SK-N-SH (cell line): Measurements from ENCODE around the gene RUFY3. TPM values are rescaled to one million over a fixed set of nuclear protein-coding genes. Genes with fewer than 3 reads are reported as not detected.

Experiments used
- CTCF ChIA-PET: fragments of 300-600, 350-600 bp; formaldehyde crosslinking; extraction: SDS; loops from one replicate; lab custom pipeline; 2021; lab: Yijun Ruan, JAX
- POLR2A ChIA-PET: fragments of 350-600 bp; sonication (Branson Sonifier 250); formaldehyde crosslinking; extraction: SDS; loops from one replicate; lab custom pipeline; 2020; ENCODE audit warnings: antibody characterized with exemption, inconsistent platforms; lab: Yijun Ruan, JAX
- DNase-seq: peaks from one replicate; pipeline ENCODE4 v3.0.0; 2012
- H2AFZ ChIP-seq: fragments of 200-600 bp; sonication (generic); 2 replicates; pipeline ENCODE4 v1.8.1; 2016; ENCODE audit warnings: antibody characterized with exemption, mild to moderate bottlenecking, low read depth
- H3F3A ChIP-seq: fragments of 200-600 bp; sonication (generic); replicated peaks from 2 replicates; pipeline ENCODE3; 2016; ENCODE audit warnings: antibody characterized with exemption, mild to moderate bottlenecking; ENCODE audit not compliant: insufficient read depth
- H3K27ac ChIP-seq, 2 experiments: fragments of 200-500 bp in 1 of 2; fragments of 200-600 bp in 1 of 2; sonication (Bioruptor generic) in 1 of 2; sonication (generic), shearing (Covaris generic) in 1 of 2; 2 replicates each; pipeline versions ENCODE4 v1.5.1 to v1.6.1; 2014 to 2016; ENCODE audit warnings: low read depth in 2 of 2, inconsistent platforms in 1 of 2, low read length in 1 of 2, mild to moderate bottlenecking in 1 of 2, mixed read lengths in 1 of 2
- H3K27me3 ChIP-seq: fragments of 200-600 bp; sonication (generic), shearing (Covaris generic); 2 replicates; pipeline ENCODE4 v1.6.1; 2016; ENCODE audit warnings: mixed run types; ENCODE audit not compliant: insufficient read depth
- H3K36me3 ChIP-seq, 2 experiments: fragments of 200-500 bp in 1 of 2; fragments of 200-600 bp in 1 of 2; sonication (Bioruptor generic) in 1 of 2; sonication (generic) in 1 of 2; replicated peaks in 1 of 2; 2 replicates each; pipeline versions ENCODE3 to v1.5.1; 2014 to 2016; ENCODE audit warnings: low read length in 1 of 2, mild to moderate bottlenecking in 1 of 2; ENCODE audit not compliant: insufficient read depth in 2 of 2, control insufficient read depth in 1 of 2
- H3K4me1 ChIP-seq, 2 experiments: fragments of 200-500 bp in 1 of 2; fragments of 200-600 bp in 1 of 2; sonication (Bioruptor generic) in 1 of 2; sonication (generic), shearing (Covaris generic) in 1 of 2; 2 replicates each; pipeline versions ENCODE4 v1.5.1 to v1.6.1; 2014 to 2016; ENCODE audit warnings: low read depth in 1 of 2, low read length in 1 of 2, mixed run types in 1 of 2; ENCODE audit not compliant: insufficient read depth in 2 of 2, control insufficient read depth in 1 of 2
- H3K4me2 ChIP-seq: fragments of 200-600 bp; sonication (generic), shearing (Covaris generic); 2 replicates; pipeline ENCODE4 v1.6.1; 2017; ENCODE audit warnings: mixed run types
- H3K4me3 ChIP-seq, 2 experiments: fragments of 200-500 bp in 1 of 2; fragments of 200-600 bp in 1 of 2; sonication (Bioruptor generic) in 1 of 2; sonication (generic), shearing (Covaris generic) in 1 of 2; 2 replicates each; pipeline versions ENCODE4 v1.5.1 to v1.8.1; 2014 to 2016; ENCODE audit warnings: low read depth in 2 of 2, inconsistent platforms in 1 of 2, low read length in 1 of 2, mild to moderate bottlenecking in 1 of 2, mixed read lengths in 1 of 2, moderate library complexity in 1 of 2
- H3K79me2 ChIP-seq: fragments of 200-600 bp; sonication (generic); 2 replicates; pipeline ENCODE4 v1.8.1; 2017; ENCODE audit warnings: mild to moderate bottlenecking; ENCODE audit not compliant: insufficient read depth
- H3K9ac ChIP-seq: fragments of 200-600 bp; sonication (generic); 2 replicates; pipeline ENCODE4 v1.6.1; 2017; ENCODE audit warnings: mixed run types
- H3K9me2 ChIP-seq: fragments of 200-600 bp; sonication (generic); 2 replicates; pipeline ENCODE4 v1.6.1; 2017; ENCODE audit warnings: mixed run types
- H3K9me3 ChIP-seq: fragments of 200-600 bp; sonication (generic); 2 replicates; pipeline ENCODE4 v1.6.1; 2017; ENCODE audit warnings: mixed run types, mild to moderate bottlenecking, moderate library complexity
- H4K20me1 ChIP-seq: fragments of 200-600 bp; sonication (generic); 2 replicates; pipeline ENCODE4 v1.6.1; 2017; ENCODE audit warnings: mild to moderate bottlenecking, mixed run types; ENCODE audit not compliant: insufficient read depth
- ELF1 ChIP-seq: IDR thresholded peaks from 2 replicates; pipeline ENCODE4 v1.4.0; 2012
- EP300 ChIP-seq, 2 experiments: IDR thresholded peaks; 2 replicates each; pipeline versions ENCODE4 v1.4.0 to v1.6.1; 2012; ENCODE audit warnings: borderline replicate concordance in 1 of 2, low read depth in 1 of 2, low read length in 1 of 2
- FOSL2 ChIP-seq: IDR thresholded peaks from 2 replicates; pipeline ENCODE4 v1.4.0; 2012; ENCODE audit warnings: low read depth, mild to moderate bottlenecking, moderate library complexity, borderline replicate concordance
- JUND ChIP-seq: IDR thresholded peaks from 2 replicates; pipeline ENCODE4 v1.4.0; 2012
- MEF2A ChIP-seq: IDR thresholded peaks from 2 replicates; pipeline ENCODE4 v1.4.0; 2012; ENCODE audit warnings: low read depth, borderline replicate concordance
- NRF1 ChIP-seq: IDR thresholded peaks from 2 replicates; pipeline ENCODE4 v1.6.1; 2012; ENCODE audit warnings: low read depth, mild to moderate bottlenecking, low read length
- RAD21 ChIP-seq: IDR thresholded peaks from 2 replicates; pipeline ENCODE4 v1.6.1; 2012; ENCODE audit warnings: mild to moderate bottlenecking, low read length
- RCOR1 ChIP-seq: fragments of 150-350 bp; IDR thresholded peaks from 2 replicates; pipeline ENCODE4 v1.6.1; 2017; ENCODE audit warnings: antibody characterized with exemption, low read length
- SIN3A ChIP-seq: IDR thresholded peaks from 2 replicates; pipeline ENCODE4 v1.6.1; 2012; ENCODE audit warnings: low read depth, mild to moderate bottlenecking, low read length, moderate library complexity, borderline replicate concordance
- TAF1 ChIP-seq: IDR thresholded peaks from 2 replicates; pipeline ENCODE4 v1.6.1; 2012; ENCODE audit warnings: low read depth, mild to moderate bottlenecking, low read length, moderate library complexity, borderline replicate concordance
- TCF12 ChIP-seq: IDR thresholded peaks from 2 replicates; pipeline ENCODE4 v1.4.0; 2012
- TEAD4 ChIP-seq: IDR thresholded peaks from 2 replicates; pipeline ENCODE4 v1.4.0; 2012; ENCODE audit warnings: mild to moderate bottlenecking, borderline replicate concordance; ENCODE audit not compliant: insufficient read depth
- YY1 ChIP-seq: IDR thresholded peaks from 2 replicates; pipeline ENCODE4 v1.4.0; 2012; ENCODE audit warnings: low read depth, mild to moderate bottlenecking
- WGBS: methylation state at CpG from one replicate; pipeline ENCODE4 v1.1.6; 2017; ENCODE audit warnings: low lambda C conversion rate; 5-methylcytosine and 5-hydroxymethylcytosine counted together
- polyA plus RNA-seq, 3 experiments: library from polyadenylated mRNA; depleted of rRNA; stranded (reverse); fragments of >200 nt; gene quantifications; 2 replicates each; pipeline ENCODE4 v1.2.3, GENCODE V29; 2012
- TF ChIP-seq, protein P1 (sequence below): IDR thresholded peaks from 2 replicates; pipeline ENCODE4; 2012
- TF ChIP-seq, protein P2 (sequence below): fragments of 200-600 bp; sonication (generic); IDR thresholded peaks from 2 replicates; pipeline ENCODE4 v1.6.1; 2017; ENCODE audit warnings: antibody characterized with exemption, mild to moderate bottlenecking, moderate library complexity
- TF ChIP-seq, protein P3 (sequence below): IDR thresholded peaks from 2 replicates; pipeline ENCODE4 v1.6.1; 2012; ENCODE audit warnings: mild to moderate bottlenecking, low read depth, low read length, moderate library complexity
- TF ChIP-seq, protein P4 (sequence below): IDR thresholded peaks from 2 replicates; pipeline ENCODE4 v1.4.0; 2012; ENCODE audit warnings: low read depth, borderline replicate concordance
- TF ChIP-seq, protein P5 (sequence below): IDR thresholded peaks from 2 replicates; pipeline ENCODE4 v1.4.0; 2012; ENCODE audit warnings: low read depth

Gene RUFY3
- polyA plus RNA-seq, 1 of the 3 experiments (the other 2 are of a cell fraction) = 22.8 TPM

DNA sequence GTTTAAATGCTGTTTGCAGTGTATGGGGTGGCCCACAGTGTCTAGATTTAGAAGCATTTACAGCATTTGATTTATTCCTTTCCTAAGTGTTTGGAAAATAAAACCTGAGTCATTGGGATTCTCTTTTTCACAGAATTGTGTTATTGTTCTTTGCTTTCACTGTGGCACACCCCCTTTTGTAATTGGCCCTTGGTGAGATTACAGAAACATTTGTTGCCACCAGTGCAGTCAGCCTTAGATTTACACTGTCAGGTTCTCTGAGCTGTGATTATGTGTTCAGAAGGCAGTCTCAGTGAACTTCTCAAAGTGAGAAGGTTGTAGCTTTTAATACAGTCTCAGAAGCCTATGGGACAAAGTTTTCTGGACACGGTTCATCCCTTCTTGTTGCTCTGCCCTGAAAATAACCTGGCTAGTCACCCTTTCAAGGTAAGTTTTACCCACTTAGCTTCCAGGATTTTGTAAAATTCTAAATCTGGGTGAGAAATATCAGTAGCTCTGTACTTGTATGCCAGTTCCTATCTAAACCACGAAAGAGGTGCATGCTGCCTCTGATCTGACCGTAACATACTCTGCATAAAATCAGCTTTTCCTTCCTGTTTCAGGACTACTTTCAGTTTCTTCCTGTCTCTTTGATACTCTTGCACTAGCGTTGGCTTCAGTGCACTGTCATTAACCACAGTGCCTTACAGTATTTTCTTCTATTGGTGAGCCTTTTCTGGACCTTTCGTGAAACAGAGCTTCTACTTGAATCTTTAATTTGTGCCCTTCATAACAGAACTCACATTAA lies 12.6 kb downstream of the RUFY3 start (continued):
- TF ChIP-seq, protein P1, sequence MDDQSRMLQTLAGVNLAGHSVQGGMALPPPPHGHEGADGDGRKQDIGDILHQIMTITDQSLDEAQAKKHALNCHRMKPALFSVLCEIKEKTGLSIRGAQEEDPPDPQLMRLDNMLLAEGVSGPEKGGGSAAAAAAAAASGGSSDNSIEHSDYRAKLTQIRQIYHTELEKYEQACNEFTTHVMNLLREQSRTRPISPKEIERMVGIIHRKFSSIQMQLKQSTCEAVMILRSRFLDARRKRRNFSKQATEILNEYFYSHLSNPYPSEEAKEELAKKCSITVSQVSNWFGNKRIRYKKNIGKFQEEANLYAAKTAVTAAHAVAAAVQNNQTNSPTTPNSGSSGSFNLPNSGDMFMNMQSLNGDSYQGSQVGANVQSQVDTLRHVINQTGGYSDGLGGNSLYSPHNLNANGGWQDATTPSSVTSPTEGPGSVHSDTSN = no peak
- TF ChIP-seq TCF12 = no peak
- no peak for TF ChIP-seq JUND
- no peak for TF ChIP-seq SIN3A
- TF ChIP-seq ELF1 = no peak

DNA sequence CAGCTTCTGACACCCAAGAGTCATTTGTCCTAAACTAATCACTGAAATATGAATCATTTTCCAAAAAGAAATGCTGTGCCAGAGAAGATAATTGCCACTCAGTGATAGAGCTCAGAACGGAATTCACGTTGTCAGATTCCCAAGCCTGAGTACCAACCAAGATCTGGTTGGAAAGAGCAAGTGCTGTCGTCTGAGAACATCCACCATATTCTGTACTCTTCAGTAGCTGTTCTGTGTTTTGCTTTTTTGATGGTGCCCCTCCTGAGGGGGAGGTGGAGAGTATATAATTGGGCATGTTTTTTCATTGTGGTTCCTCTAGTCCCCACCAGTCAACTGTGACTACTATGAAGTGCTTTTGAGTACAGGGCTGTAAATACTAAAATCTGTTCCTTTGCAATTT lies 13.2 kb downstream of the RUFY3 start:
- 88% methylated on average over 3 of the region's 3 CpGs for WGBS
- H3K27ac ChIP-seq = peak overlapping the region; percentile 16 to 58; a peak in 3 of 4 replicates

More for the DNA sequence above, 13.2 kb downstream of the RUFY3 start:
- Histone ChIP-seq H3K27me3 (no peaks in the 10 kb centered on the region), H3F3A (peaks cover 16% of the 10 kb centered on the region), H3K9me3 (no peaks in the 10 kb centered on the region), H4K20me1 (peaks cover 68% of the 10 kb centered on the region), H3K9ac (no peak overlapping the region), H3K36me3 (peaks cover 0 to 14% of the 10 kb centered on the region in 2 experiments), H3K79me2 (peaks cover 88% of the 10 kb centered on the region), H3K9me2 (no peaks in the 10 kb centered on the region), H3K4me3 (peak overlapping the region in 1 of 2 experiments; percentile 21; a peak in 1 of 4 replicates), H3K4me2 (peak overlapping the region; percentile 58), H2AFZ (no peak overlapping the region), H3K4me1 (peaks cover 0 to under 1% of the 10 kb centered on the region in 2 experiments; a peak in 1 of 4 replicates)
- ChIA-PET CTCF (interaction anchor here (0.7 to 2.2 kb wide), 8 partner anchors 9 to 88 kb away, joined by 3 to 10 read pairs (median 4); no protein-coding TSS in a partner anchor), POLR2A (no interaction called here)
- TF ChIP-seq, protein P2, sequence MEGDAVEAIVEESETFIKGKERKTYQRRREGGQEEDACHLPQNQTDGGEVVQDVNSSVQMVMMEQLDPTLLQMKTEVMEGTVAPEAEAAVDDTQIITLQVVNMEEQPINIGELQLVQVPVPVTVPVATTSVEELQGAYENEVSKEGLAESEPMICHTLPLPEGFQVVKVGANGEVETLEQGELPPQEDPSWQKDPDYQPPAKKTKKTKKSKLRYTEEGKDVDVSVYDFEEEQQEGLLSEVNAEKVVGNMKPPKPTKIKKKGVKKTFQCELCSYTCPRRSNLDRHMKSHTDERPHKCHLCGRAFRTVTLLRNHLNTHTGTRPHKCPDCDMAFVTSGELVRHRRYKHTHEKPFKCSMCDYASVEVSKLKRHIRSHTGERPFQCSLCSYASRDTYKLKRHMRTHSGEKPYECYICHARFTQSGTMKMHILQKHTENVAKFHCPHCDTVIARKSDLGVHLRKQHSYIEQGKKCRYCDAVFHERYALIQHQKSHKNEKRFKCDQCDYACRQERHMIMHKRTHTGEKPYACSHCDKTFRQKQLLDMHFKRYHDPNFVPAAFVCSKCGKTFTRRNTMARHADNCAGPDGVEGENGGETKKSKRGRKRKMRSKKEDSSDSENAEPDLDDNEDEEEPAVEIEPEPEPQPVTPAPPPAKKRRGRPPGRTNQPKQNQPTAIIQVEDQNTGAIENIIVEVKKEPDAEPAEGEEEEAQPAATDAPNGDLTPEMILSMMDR = no peak
- TF ChIP-seq, protein P3, sequence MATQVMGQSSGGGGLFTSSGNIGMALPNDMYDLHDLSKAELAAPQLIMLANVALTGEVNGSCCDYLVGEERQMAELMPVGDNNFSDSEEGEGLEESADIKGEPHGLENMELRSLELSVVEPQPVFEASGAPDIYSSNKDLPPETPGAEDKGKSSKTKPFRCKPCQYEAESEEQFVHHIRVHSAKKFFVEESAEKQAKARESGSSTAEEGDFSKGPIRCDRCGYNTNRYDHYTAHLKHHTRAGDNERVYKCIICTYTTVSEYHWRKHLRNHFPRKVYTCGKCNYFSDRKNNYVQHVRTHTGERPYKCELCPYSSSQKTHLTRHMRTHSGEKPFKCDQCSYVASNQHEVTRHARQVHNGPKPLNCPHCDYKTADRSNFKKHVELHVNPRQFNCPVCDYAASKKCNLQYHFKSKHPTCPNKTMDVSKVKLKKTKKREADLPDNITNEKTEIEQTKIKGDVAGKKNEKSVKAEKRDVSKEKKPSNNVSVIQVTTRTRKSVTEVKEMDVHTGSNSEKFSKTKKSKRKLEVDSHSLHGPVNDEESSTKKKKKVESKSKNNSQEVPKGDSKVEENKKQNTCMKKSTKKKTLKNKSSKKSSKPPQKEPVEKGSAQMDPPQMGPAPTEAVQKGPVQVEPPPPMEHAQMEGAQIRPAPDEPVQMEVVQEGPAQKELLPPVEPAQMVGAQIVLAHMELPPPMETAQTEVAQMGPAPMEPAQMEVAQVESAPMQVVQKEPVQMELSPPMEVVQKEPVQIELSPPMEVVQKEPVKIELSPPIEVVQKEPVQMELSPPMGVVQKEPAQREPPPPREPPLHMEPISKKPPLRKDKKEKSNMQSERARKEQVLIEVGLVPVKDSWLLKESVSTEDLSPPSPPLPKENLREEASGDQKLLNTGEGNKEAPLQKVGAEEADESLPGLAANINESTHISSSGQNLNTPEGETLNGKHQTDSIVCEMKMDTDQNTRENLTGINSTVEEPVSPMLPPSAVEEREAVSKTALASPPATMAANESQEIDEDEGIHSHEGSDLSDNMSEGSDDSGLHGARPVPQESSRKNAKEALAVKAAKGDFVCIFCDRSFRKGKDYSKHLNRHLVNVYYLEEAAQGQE = no peak
- TF ChIP-seq TEAD4 (no peak), FOSL2 (no peak), MEF2A (no peak), TCF12 (no peak), NRF1 (no peak), EP300 (IDR thresholded peaks at IDR 0.05; ENCODE audit: borderline replicate concordance in 1 of 2, low read depth in 1 of 2, low read length in 1 of 2) (no peak), RAD21 (no peak), YY1 (no peak), SIN3A (no peak), TAF1 (no peak), JUND (no peak), RCOR1 (no peak)
- TF ChIP-seq, protein P4, sequence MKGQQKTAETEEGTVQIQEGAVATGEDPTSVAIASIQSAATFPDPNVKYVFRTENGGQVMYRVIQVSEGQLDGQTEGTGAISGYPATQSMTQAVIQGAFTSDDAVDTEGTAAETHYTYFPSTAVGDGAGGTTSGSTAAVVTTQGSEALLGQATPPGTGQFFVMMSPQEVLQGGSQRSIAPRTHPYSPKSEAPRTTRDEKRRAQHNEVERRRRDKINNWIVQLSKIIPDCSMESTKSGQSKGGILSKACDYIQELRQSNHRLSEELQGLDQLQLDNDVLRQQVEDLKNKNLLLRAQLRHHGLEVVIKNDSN = no peak
- TF ChIP-seq, protein P5, sequence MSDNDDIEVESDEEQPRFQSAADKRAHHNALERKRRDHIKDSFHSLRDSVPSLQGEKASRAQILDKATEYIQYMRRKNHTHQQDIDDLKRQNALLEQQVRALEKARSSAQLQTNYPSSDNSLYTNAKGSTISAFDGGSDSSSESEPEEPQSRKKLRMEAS = no peak
- DNase-seq = no peak
